Muscle layer of colon (tissue), 2 donors: ENCODE measurements around the gene TMEM116.

Experiments
- H3K27ac ChIP-seq: one replicate; pipeline ENCODE4 v1.7.0; 2013; ENCODE audit warnings: low read depth, mild to moderate bottlenecking, low read length, moderate library complexity
- H3K27me3 ChIP-seq, 2 donors: one replicate each; pipeline ENCODE4 v1.7.0; 2013; ENCODE audit warnings: low read length in 2 of 2, mild to moderate bottlenecking in 2 of 2; ENCODE audit not compliant: insufficient read depth in 2 of 2, control insufficient read depth in 1 of 2
- H3K36me3 ChIP-seq: one replicate; pipeline ENCODE4 v1.7.0; 2013; ENCODE audit warnings: mild to moderate bottlenecking, low read length; ENCODE audit not compliant: insufficient read depth
- H3K4me1 ChIP-seq: one replicate; pipeline ENCODE4 v1.7.0; 2013; ENCODE audit warnings: mild to moderate bottlenecking, low read length; ENCODE audit not compliant: insufficient read depth
- H3K4me3 ChIP-seq, 2 donors: one replicate each; pipeline ENCODE4 v1.7.0; 2013; ENCODE audit warnings: low read length in 2 of 2, low read depth in 1 of 2, mild to moderate bottlenecking in 1 of 2, moderate library complexity in 1 of 2
- H3K9ac ChIP-seq: one replicate; pipeline ENCODE4 v1.7.0; 2013; ENCODE audit warnings: low read length
- H3K9me3 ChIP-seq: one replicate; pipeline ENCODE4 v1.7.0; 2013; ENCODE audit warnings: mild to moderate bottlenecking, low read length
- donor health status: abdominal sarcoma.
- donor health status: Adenocarcinoma of cecum.

TMEM116 gene

DNA sequence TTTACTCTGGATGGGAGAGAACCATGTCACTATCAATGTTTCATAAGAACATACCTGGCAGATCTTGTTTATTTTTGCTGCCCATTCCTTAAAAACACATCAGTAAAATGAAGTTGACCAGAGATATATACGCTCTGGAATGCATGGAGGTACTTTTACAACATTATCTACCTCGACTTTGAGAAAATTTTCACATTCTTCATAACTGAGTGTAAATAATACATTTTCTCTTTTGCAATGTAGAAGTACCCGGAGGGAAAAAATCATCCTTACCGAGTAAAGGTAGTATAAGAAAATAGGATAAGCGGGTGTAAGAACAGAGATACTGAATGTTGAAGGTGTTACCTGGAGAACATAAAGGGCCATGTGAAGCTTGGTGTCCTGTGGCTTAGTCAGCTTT, 80.7 kb downstream of the TMEM116 start:
- Histone ChIP-seq H3K27me3 (no peaks in the 10 kb centered on the region), H3K4me1 (peaks cover 8% of the 10 kb centered on the region), H3K4me3 (no peak overlapping the region), H3K27ac (no peak overlapping the region), H3K9ac (no peak overlapping the region), H3K36me3 (no peaks in the 10 kb centered on the region), H3K9me3 (no peaks in the 10 kb centered on the region)

DNA sequence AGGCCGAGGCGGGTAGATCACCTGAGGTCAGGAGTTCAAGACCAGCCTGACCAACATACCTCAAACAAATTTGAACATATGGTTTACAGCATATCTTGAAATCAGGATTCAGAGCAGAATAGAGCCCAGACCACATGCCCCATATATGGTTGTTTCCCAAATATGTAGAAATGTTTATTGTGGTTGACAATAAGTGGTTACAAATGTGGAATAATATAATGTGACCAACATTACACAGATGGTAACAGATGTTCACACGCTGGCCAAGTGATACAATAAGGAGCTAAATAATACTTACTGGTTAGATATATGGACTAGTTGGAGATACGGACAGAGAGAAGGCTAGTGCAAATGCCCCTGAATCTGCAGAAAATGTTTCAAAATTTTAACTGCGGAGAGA, 85.6 kb downstream of the TMEM116 start:
- no peaks in the 10 kb centered on the region for H3K9me3 ChIP-seq
- H3K27ac ChIP-seq, result no peak overlapping the region
- H3K4me1 ChIP-seq, result no peaks in the 10 kb centered on the region
- no peak overlapping the region for H3K4me3 ChIP-seq
- no peak overlapping the region for H3K9ac ChIP-seq
- no peaks in the 10 kb centered on the region for H3K36me3 ChIP-seq
- H3K27me3 ChIP-seq, result no peaks in the 10 kb centered on the region

DNA sequence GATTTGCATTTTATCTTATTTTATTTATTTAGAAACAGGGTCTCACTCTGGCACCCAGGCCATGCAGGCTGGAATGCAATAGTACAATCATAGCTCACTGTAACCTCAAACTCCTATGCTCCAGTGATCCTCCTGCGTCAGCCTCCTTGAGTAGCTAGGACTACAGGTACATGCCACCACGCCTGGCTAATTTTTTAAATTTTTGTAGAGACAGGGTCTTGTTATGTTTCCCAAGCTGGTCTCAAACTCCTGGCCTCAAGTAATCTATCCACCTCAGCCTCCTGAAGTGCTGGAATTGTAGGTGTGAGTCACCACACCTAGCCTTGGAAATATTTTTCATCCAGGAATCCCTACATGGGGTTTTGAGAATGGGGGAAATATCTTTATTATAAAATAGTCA, 86.3 kb downstream of the TMEM116 start:
- Histone ChIP-seq H3K4me1 (no peaks in the 10 kb centered on the region), H3K27me3 (no peaks in the 10 kb centered on the region), H3K27ac (no peak overlapping the region), H3K36me3 (no peaks in the 10 kb centered on the region), H3K9ac (no peak overlapping the region), H3K9me3 (no peaks in the 10 kb centered on the region), H3K4me3 (no peak overlapping the region)

DNA sequence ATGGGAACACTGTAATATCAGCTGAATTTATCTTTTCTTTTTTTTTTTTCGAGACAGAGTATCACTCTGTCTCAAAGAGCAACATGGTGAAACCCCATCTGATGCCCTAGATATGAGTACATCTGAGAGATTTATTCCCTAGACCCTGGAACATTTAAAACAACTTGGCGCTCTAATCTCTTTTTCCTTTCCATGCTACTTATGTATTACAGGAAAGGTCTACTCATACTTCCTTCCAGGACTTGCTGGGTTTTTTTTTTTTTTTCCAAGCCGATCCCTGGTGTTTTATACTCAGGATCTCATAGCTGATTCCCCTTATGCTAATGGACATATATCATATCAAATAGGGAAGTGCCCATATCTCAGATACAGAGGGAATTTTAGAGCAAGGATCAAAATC, 87.8 kb downstream of the TMEM116 start:
- H3K36me3 ChIP-seq, result no peaks in the 10 kb centered on the region
- H3K4me1 ChIP-seq, result no peaks in the 10 kb centered on the region
- H3K4me3 ChIP-seq, result no peak overlapping the region
- no peaks in the 10 kb centered on the region for H3K27me3 ChIP-seq
- no peak overlapping the region for H3K27ac ChIP-seq
- H3K9ac ChIP-seq, result no peak overlapping the region
- H3K9me3 ChIP-seq, result no peaks in the 10 kb centered on the region

DNA sequence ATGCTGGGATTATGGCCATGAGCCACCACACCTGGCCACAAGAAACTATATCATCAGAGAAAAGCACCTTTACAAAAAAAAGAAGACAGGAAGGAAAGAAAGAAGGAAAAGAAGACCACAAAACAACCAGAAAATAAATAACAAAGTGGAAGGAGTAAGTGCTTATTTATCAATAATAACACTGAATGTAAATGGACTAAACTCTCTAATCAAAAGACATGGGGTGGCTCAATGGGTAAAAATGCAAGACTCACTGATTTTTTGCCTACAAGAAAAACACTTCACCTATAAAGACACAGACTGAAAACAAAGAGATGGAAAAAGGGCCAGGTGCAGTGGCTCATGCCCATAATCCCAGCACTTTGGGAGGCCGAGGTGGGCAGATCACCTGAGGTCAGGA, 105.2 kb downstream of the TMEM116 start:
- Histone ChIP-seq H3K27ac (no peak overlapping the region), H3K9me3 (no peaks in the 10 kb centered on the region), H3K36me3 (peaks cover 13% of the 10 kb centered on the region), H3K9ac (no peak overlapping the region), H3K4me1 (no peaks in the 10 kb centered on the region), H3K4me3 (no peak overlapping the region), H3K27me3 (no peaks in the 10 kb centered on the region)

DNA sequence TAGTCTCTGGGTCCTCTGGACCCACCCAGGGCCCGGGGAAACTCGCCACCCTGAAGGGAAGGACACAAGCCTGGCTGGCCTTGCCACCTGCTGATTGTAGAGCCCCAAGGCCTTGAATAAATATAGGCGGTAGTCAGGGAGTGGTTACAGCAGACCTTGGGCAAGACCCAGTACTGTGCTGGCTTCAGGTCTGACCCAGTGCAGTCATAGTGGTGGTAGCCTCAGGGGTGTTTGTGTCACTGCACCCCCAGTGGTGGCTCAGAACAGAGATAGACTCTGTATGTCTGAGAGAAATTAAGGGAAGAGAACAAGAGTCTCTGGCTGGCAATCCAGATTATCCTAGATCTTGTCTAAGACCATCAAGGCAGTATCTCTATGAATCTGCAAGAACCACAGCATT, 107.5 kb downstream of the TMEM116 start:
- Histone ChIP-seq H3K9me3 (no peaks in the 10 kb centered on the region), H3K4me3 (no peak overlapping the region), H3K27ac (no peak overlapping the region), H3K27me3 (no peaks in the 10 kb centered on the region), H3K4me1 (no peaks in the 10 kb centered on the region), H3K9ac (no peak overlapping the region), H3K36me3 (peaks cover 13% of the 10 kb centered on the region)

DNA sequence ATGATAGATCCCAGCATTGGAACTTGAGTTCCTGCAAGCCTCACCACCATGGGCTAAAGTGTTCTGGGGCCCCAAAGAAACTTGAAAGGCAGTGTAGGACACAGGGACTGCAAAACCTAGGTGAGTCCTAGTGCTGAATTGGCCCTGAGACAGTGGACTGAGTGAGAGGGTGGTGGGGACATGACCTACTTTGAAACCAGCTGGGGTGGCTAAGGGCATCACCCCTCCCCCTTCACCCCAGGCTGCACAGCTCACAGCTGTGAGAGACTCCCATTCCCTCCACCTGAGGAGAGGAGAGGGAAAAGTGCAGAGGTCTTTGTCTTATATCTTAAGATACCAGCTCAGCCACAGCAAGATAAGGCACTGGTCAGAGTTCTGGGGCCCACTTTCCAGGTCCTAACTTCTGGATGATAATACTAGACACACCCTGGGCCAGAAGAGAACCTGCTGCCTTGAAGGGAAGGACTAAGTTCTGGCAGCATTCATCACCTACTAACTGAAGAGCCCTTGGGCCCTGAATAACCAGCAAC, 108.5 kb downstream of the TMEM116 start:
- Histone ChIP-seq H3K9me3 (no peaks in the 10 kb centered on the region), H3K27ac (no peak overlapping the region), H3K27me3 (no peaks in the 10 kb centered on the region), H3K36me3 (peaks cover 13% of the 10 kb centered on the region), H3K4me3 (no peak overlapping the region), H3K4me1 (no peaks in the 10 kb centered on the region), H3K9ac (no peak overlapping the region)

DNA sequence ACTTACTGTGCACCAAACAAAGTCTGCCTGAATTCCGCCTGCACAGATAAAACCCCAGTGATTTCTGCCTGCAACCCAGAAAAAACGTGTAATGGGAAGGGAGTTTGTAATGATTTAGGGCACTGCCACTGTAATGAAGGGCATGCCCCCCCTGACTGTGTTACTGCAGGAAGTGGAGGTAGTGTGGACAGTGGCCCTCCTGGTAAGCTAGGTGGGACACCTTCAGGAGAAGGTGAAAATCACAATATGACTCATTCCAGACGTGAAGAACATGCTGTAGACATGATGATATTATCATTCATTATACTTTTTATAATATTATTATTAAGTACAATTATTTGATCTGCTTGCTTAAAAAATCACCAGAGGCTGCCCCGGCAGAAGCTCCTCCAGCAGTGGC, 111.8 kb downstream of the TMEM116 start:
- Histone ChIP-seq H3K36me3 (peaks cover 13% of the 10 kb centered on the region), H3K27me3 (no peaks in the 10 kb centered on the region), H3K4me3 (no peak overlapping the region), H3K9me3 (no peaks in the 10 kb centered on the region), H3K27ac (no peak overlapping the region), H3K9ac (no peak overlapping the region), H3K4me1 (no peaks in the 10 kb centered on the region)

DNA sequence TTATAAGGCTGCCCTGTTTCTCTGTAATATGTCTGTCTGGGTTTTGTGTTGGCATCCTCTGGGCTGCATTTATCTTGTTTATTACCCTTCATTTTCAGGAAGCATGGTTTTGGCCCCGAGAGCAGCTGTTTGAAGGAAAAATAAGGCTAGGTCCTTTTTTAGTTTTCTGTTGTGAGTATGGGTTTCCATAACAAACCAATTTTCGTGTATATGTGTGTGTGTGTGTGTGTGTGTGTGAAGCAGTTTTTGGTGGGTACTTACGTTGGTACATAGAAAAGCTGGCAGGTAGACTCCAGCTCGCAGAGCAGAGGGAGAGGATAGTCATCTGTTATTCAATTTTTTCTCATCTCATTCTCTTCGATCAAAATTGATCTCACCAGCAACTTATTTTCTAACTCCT, 118.4 kb downstream of the TMEM116 start:
- Histone ChIP-seq H3K4me3 (no peak overlapping the region), H3K4me1 (peaks cover 12% of the 10 kb centered on the region), H3K36me3 (peaks cover 15% of the 10 kb centered on the region), H3K27me3 (no peaks in the 10 kb centered on the region), H3K27ac (no peak overlapping the region), H3K9ac (no peak overlapping the region), H3K9me3 (no peaks in the 10 kb centered on the region)

DNA sequence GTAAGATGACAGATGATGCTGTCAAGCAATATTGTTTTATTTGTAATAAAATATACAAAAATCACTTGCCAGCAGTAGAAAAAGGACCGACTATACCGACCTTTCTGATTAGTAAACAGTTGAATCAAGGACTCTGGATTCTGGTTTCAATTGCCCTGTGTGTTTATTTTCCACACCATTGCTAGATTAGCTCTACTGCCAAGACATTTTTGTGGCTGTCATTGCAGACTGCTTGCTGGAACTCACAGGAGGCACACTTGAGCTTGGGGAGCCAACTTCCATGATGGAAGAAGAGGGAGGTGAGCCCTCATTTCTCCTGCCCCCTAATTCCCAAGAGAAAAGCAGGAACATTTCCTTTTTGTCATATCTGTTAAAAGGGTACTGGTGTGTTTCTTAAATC, 119.7 kb downstream of the TMEM116 start:
- no peaks in the 10 kb centered on the region for H3K27me3 ChIP-seq
- H3K4me1 ChIP-seq, result peaks cover 12% of the 10 kb centered on the region
- H3K9ac ChIP-seq, result no peak overlapping the region
- H3K9me3 ChIP-seq, result no peaks in the 10 kb centered on the region
- no peak overlapping the region for H3K27ac ChIP-seq
- peaks cover 27% of the 10 kb centered on the region for H3K36me3 ChIP-seq
- H3K4me3 ChIP-seq, result no peak overlapping the region

DNA sequence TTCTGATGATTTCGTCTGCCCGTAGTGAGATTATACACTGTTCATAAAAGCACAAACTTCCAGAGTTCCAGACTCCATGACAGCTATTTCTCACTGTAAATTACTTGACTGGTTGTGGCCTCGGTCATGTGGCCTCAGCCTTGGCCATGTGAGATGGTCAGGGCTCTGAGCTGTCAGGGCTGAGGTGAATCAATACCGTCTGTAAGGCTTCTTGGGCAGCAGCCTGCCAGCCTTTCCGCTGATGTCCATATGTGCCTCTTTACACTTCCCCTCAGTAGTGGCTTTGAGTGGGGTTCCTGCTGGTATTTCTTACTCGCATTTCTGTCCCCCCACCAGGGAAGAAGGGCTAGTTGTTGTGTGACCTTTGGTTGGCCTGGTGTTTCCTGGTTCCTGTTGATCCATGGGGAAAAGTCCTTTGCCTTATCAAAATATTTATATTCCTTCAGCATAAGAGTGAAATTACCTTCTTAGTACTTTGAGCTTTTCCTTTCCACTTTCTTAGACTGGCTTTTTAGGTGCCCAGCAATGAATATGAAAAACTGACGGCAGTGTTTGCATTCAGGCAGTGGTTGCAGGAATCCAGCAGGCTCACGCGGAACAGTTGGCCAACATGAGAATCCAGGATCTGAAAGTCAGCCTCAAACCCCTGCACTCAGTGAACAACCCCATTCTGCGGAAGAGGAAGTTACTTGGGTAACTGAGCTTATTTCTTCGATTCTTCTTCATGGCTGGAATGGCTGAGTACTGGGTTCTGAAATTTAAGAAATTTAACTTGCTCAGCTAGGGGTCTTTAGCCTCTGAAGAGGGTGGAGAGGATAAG, 124.8 kb downstream of the TMEM116 start:
- no peaks in the 10 kb centered on the region for H3K27me3 ChIP-seq
- no peak overlapping the region for H3K9ac ChIP-seq
- H3K27ac ChIP-seq, result no peak overlapping the region
- peaks cover under 1% of the 10 kb centered on the region for H3K4me1 ChIP-seq
- no peaks in the 10 kb centered on the region for H3K9me3 ChIP-seq
- H3K36me3 ChIP-seq, result peaks cover 77% of the 10 kb centered on the region
- no peak overlapping the region for H3K4me3 ChIP-seq
